Stimulated activated CD4-positive, alpha-beta T cell treated with anti-CD3 and anti-CD28 coated beads, Interleukin-1b, Interleukin-23, amount 100 ng/mL, for 24 hours (primary cell): ENCODE measurements around the gene PARP11.
"Not testable (repeated sequence)": the region's sequence is repeated elsewhere in the genome, so short reads cannot be mapped to it uniquely, and the experiment has no call there.

Experiments used
- DNase-seq, 4 experiments: peaks; one replicate each; pipeline ENCODE4 v3.0.0-alpha.2; 2020; ENCODE audit warnings: low read depth in 4 of 4, low spot score in 1 of 4

The PARP11 gene

DNA sequence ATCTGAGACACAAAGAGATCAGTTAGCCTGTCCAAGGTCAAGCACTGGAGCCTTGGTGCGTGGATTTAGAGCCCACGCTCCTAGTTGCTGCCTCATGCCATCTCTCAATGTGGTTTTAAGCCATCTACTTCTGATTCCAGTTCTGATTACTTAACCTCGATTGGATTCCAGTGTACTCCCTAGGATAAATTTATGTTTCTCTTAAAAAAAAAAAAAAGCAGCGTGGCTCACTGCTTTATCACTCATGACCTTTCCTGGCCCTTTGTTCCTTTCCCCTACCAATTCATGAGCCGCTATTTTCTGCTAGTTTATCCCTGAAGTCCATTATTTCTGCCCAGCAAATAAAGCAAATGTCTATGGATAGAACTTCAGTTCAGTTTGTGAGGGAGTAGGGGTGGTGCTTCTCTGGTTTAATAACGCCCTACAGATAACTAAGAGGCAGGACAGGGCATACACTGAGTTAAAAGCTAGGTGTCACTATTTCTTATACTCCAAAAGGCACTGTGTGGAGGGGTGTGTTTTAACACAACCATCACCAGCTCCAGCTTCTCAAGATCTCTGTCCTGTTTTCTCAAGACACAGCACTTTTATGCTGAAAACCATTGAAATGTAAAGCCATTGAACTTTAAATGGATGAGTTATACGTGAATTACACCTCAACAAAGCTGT lies 9.8 kb upstream of the PARP11 start:
- no peak for DNase-seq

DNA sequence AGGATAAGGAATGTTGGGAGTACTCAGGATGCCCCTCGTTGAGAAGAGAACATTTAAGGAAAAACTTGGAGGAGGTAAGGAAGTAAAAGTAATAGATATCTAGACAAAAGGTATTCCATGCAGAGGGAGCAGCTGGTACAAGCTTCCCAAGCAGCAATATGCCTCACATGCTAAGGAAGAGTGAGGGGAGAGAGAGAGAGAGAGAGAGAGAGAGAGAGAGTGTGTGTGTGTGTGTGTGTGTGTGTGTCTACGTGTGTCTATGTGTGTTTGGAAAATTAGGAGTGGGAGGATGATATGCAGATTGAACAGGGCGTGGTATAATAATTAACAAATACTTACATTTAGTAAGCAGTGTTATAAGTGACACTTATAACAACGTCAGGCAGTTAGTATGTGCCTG lies 9.2 kb upstream of the PARP11 start:
- no peak for DNase-seq

DNA sequence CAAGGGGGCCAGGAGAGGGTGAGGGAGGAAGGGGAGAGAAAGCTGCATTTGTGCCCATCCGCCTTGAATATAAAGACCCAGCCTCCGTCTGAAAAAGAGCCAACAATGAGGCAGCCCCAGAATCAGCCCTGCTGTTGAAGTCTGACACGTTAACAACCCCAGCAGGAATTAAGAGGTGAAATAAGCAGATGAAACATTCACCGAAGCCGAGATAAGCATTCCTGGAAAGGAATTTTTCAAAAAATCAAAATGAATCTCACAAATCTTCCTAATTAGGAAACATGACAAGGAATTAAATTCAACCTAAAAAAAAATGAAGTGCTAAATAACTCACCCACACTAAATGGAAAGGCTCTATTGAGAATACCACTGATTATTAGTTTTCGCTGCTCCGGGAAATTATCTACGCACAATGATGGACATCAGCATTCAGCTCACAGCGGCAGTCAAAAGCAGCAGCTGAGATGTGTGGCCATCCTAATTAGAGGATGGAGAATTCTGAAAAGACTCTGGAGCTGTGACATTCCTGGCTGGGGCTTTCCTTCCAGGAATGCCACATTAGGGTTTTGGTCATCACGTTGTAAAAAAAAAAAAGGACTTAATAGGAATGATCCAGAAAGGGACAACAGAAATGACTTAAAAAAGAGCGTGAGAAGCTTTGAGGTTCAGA lies 8.2 kb upstream of the PARP11 start:
- no peak for DNase-seq

GRCh38 chr12:3879846-3880245 lies 6.6 kb upstream of the PARP11 start:
- DNase-seq = no peak

DNA sequence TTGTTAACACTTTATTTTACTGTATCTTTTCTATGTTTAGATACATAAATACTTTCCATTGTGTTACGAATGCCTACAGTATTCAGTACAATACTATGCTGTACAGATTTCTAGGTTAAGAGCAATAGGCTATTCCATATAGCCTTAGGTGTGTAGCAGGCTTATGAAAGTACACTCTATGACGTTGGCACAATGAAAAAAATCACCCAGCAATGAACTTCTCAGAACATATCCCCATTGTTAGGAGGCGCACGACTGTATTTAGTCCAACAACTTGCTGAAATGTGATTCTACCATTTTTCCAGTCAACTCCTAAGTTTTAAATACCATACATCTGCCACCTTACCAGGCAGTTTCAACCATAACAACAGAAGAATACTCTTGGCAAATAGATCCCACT lies 1.8 kb downstream of the PARP11 start:
- no peak for DNase-seq

DNA sequence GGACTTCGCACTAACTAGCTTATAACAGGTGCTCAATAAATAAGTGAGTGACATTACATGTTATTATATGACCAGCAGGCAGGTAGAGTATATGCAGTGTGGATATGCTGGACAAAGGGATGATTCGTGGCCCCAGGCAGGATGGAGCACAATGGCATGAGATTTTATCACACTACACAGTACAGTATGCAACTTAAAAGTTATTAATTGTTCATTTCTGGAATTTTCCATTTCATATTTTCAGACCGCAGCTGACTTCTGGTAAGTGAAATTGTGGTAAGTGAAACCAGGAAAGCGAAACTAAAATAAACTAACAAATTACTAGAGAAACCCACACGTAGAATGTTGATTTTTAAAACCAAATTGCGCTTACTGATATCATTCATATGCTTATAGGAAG lies 3.3 kb downstream of the PARP11 start:
- DNase-seq = no peak

DNA sequence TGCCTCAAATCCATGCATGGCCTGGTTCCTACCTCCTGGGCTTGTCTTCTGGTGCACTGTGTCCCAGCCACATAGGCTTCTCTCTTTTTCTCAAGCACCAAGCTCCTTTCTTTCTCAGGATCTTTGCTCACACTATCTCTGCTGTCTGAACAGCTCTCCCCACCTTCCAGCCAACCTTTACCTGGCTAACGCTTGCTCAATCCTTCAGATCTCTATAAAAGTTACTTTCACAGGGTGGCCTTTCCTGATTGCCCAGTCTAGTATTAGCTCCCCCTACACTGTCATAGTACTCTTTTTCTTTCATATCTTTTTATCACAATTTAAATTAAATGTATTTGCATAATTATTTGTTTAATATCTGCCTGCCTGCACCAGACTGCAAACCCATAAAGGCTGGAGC lies 3.8 kb downstream of the PARP11 start:
- no peak for DNase-seq

- no peak for DNase-seq
These were observed 9.4 kb downstream of the PARP11 start for GRCh38 chr12:3863756-3864155.

DNA sequence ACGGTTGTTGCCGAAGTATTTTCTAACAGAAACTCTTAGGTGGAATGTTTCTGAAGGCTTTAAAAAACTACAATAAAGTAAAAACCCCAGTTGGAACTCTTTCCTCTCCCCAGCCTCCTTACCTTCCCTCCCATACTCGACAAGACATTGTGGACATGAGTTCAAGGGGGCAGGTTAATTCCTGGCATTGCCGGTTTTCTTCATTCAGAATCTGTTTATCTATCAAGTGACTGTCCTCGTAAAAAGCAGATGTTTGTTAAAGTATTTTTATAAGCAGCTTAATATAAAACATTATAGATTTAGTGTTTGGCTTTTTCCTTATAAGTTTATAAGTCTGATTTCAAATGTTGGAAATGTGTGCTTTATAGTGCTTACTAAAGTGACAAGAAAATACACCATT lies 30.7 kb downstream of the PARP11 start:
- DNase-seq = no peak

- no peak for DNase-seq
These were observed 31.4 kb downstream of the PARP11 start for GRCh38 chr12:3841783-3842182.

GRCh38 chr12:3840833-3841232 lies 32.4 kb downstream of the PARP11 start:
- not testable (repeated sequence) for DNase-seq

GRCh38 chr12:3839745-3840144 lies 33.5 kb downstream of the PARP11 start:
- not testable (repeated sequence) for DNase-seq

GRCh38 chr12:3838701-3839548 lies 34.3 kb downstream of the PARP11 start:
- peak in 3 of 4 experiments; percentile 4 to 6 (median 6) for DNase-seq

DNA sequence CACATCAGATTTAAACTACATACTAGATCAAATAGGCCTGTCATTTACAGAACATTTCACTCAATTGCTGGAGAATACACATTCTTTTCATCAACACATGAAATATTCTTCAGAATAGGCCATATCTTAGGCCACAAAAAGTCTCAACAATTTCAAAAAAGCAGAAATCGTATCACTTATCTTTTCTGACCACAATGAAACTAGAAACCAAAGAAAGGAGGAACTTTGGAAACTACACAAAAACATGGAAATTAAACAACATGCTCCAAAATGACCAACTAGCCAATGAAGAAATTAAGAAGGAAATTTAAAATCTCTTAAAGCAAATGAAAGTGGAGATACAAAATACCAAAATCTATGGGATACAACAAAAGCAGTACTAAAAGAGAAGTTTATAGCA lies 35.1 kb downstream of the PARP11 start:
- no peak for DNase-seq

DNA sequence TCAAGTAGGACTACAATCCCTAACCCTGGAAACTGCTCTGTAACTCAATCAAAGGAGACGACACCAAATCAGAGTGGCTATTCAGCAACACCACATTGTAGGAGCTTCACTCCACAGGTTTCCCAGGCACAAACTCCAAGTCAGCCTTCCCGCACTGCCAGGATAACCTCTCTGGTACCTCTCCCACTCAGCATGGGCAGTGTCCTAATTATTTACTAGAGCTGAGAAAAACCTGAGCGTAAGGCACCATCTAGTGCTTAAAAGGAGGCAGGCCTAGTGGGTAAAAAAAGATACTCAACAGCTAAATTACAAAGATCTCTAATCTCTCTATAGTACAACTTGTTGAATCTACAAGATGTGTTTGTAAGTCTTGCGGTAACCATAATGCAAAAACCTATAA lies 36.1 kb downstream of the PARP11 start:
- no peak for DNase-seq

DNA sequence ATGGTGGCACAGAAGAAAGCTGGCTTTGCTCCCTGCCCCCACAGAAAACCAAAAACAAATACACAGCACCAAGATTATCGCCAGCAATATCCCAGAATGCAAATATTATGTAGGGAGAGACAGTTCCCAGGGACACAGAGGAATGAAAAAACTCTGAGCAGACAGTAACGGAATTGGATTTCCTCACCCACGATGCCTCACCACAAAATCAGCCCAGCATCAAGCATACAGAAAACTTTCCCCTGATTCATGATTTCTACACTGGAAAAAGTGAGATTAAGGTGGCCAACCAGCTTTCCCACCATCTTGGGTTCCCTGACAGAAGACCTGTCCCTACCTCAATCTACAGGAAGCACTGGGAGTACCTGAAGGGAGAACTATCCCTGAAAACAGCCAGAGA lies 36.6 kb downstream of the PARP11 start:
- DNase-seq = no peak

GRCh38 chr12:3835914-3836313 lies 37.3 kb downstream of the PARP11 start:
- no peak for DNase-seq

DNA sequence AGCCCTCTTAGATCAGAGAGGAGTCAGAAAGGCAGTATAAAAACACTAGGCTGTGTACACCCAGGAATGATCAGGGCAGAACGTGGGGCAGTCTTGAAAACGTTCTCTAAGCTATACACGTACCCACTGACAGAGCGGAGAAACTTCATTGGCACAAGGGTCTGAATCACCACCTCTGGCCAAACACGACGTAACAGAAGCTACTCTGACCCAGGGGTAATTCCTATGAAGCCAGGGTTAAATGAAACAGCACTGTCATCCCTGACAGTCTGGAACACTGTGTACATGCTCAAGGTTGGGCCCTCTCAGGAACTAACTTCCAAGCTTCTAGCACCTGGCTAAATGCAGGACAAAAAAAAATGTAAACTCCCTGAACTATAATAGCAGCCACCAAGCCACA lies 38.4 kb downstream of the PARP11 start:
- no peak for DNase-seq

DNA sequence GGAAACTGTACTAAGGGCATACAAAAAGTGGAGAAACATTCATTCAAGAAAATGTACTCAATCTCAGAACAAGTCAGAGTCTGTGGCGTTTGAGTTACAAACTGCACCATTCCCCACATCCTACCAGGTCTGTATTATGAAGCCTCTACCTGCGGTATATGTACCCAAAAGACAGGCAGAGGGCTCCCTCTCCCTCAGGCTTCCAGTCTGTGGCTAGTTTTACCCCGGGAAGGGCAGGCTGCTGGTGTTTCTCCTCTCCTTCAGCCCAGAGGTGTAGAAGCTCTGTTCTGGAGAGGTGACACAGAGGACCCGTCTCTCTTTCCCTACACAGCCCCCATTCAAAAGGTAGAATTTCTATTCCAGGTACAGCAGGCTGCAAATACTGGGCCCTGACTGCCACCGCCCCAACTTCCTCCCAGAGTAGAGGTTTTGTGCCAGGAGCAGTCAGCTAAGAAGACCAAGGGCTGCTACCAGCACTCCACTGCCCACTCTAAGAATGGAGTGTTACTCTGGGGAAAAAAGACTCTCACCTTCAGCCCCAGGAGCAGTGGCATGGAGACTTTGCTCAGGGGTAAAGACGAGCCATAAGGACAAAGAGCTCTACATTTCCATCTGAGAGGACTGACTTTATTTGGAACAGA lies 39.4 kb downstream of the PARP11 start:
- no peak for DNase-seq

DNA sequence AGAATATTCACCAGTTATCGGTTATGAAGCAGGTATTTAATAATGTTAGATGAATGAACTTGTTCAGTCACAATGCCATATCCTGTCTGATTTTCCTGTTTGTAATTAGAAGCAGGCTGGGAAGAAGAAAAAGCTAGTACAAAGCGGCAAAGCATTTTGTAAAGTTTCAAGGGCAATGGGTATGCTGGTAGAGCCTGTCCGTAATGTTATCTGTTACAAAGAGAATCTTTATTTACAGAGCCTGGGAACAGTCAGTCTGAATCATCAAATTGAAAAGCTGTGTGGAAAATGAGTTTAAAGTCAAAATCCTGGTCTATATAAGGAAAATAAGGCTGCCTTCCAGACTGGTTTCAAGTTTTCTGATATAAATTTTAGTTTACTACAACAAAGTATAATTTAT lies 40.5 kb downstream of the PARP11 start:
- DNase-seq = no peak

DNA sequence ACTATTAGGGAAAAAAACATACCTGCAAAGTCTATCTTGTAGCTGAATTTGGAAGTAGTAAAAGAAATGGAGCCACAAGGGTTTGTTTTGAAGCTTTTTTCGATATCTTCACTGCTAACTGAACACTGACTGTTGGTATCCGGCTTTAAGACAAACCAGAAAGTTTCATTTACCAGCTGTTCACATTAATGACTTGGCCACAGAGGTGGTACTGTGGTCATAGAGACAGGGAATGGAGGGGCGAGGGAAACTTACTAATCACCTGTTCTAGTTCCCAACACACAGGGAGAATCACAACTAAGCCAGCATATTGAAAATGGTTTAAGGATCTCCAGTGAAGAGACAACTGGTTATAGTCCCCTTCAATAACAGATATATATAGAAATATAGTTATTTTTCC lies 44.3 kb downstream of the PARP11 start:
- no peak for DNase-seq
